Gastrocnemius medialis (tissue), 4 donors: Measurements from ENCODE around the gene ITPKB. TPM values are rescaled to one million over a fixed set of nuclear protein-coding genes. Genes with fewer than 3 reads are reported as not detected.

Experiments used
- ATAC-seq, 2 donors: fragments of 150-250 bp; one replicate each; pipeline ENCODE4 v1.9.1; 2016
- DNase-seq, 2 donors: peaks; one replicate each; pipeline ENCODE4 v3.0.0-alpha.2; 2019
- H3K27ac ChIP-seq, 4 donors: fragments of 200-600 bp; sonication (generic); 1 replicate in 1 of 4; 2 replicates in 3 of 4; pipeline ENCODE4 v1.5.1; 2016 to 2018; ENCODE audit warnings: mild to moderate bottlenecking in 2 of 4, moderate library complexity in 1 of 4
- H3K27me3 ChIP-seq, 3 donors: fragments of 200-600 bp; sonication (generic) in 2 of 3; 1 replicate in 1 of 3; 2 replicates in 2 of 3; pipeline versions ENCODE4 v1.5.1 to v1.6.0; 2016 to 2019; ENCODE audit warnings: mild to moderate bottlenecking in 1 of 3, moderate library complexity in 1 of 3
- H3K36me3 ChIP-seq, 2 donors: fragments of 200-600 bp; sonication (generic) in 1 of 2; one replicate each; pipeline ENCODE4 v1.5.1; 2017 to 2018
- H3K4me1 ChIP-seq, 2 donors: fragments of 200-600 bp; sonication (generic) in 1 of 2; one replicate each; pipeline ENCODE4 v1.5.1; 2016 to 2017; ENCODE audit warnings: mild to moderate bottlenecking in 2 of 2
- H3K4me3 ChIP-seq, 4 donors: fragments of 200-600 bp; sonication (generic) in 3 of 4; 1 replicate in 1 of 4; 2 replicates in 3 of 4; pipeline ENCODE4 v1.5.1; 2016 to 2019; ENCODE audit warnings: mild to moderate bottlenecking in 2 of 4
- H3K9me3 ChIP-seq, 3 donors: fragments of 200-600 bp; sonication (generic) in 2 of 3; 1 replicate in 1 of 3; 2 replicates in 2 of 3; pipeline ENCODE4 v1.5.1; 2016 to 2019
- POLR2A ChIP-seq, 2 donors: fragments of 450-650 bp; IDR thresholded peaks; one replicate each; pipeline ENCODE4 v1.6.1; 2017; ENCODE audit warnings: antibody characterized with exemption in 2 of 2, mild to moderate bottlenecking in 2 of 2, moderate library complexity in 2 of 2
- in situ Hi-C, 4 donors: fragments of 200-750 bp; cut with MboI; loops; one replicate each; pipeline versions ENCODE4 v1.15.0 to v1.8.0; 2017; ENCODE audit warnings: low sequenced_read_pairs in 4 of 4
- intact Hi-C: fragments of 100-400 bp; cut with DNase I; formaldehyde crosslinking; loops from one replicate; pipeline ENCODE4 v1.15.1; 2023; ENCODE audit warnings: low total_unique reads
- total RNA-seq, 4 donors: library from RNA; depleted of rRNA; stranded (reverse); fragments of >200 nt; gene quantifications; one replicate each; pipeline versions ENCODE4 v1.1.0 to v1.2.3, GENCODE V29; 2016
- TF ChIP-seq, protein P1 (sequence below), 5 experiments: fragments of 450-650 bp in 3 of 5; fragments of 200-600 bp in 2 of 5; sonication (generic) in 2 of 5; IDR thresholded peaks in 4 of 5; conservative IDR thresholded peaks in 1 of 5; 1 replicate in 4 of 5; 2 replicates in 1 of 5; pipeline ENCODE4 v1.5.1; 2016 to 2019; ENCODE audit warnings: antibody characterized with exemption in 5 of 5, mild to moderate bottlenecking in 3 of 5, moderate library complexity in 3 of 5

Gene ITPKB
- total RNA-seq, 4 donors from 2014 or later = 7.1 to 13.9 (median 7.8) TPM

DNA sequence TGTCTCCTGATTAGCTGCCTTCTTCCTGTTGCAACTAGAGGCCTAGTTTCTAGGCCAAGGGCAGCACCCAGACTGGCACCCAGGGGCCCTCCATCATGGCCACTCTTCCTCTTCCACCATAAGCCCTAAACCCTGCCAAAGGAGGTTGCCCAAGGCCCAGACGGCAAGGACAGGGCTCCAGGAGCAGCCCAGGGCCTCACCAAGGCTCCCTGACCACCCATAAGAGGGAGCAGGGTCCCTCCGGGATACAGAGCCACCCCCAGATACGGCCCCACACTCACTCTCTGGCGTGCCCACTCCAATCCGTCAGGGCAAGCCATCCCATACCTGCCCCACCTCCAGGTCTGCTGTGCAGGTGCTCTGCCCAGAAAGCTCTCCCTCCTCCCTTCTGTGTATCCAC is 79.9 kb downstream of the ITPKB start:
- Histone ChIP-seq H3K4me1 (peaks cover 88 to 92% of the 10 kb centered on the region in 2 donors), H3K27ac (no peak overlapping the region), H3K9me3 (no peaks in the 10 kb centered on the region), H3K4me3 (no peak overlapping the region), H3K36me3 (no peaks in the 10 kb centered on the region), H3K27me3 (no peaks in the 10 kb centered on the region)
- DNase-seq = no peak
- TF ChIP-seq, protein P1, sequence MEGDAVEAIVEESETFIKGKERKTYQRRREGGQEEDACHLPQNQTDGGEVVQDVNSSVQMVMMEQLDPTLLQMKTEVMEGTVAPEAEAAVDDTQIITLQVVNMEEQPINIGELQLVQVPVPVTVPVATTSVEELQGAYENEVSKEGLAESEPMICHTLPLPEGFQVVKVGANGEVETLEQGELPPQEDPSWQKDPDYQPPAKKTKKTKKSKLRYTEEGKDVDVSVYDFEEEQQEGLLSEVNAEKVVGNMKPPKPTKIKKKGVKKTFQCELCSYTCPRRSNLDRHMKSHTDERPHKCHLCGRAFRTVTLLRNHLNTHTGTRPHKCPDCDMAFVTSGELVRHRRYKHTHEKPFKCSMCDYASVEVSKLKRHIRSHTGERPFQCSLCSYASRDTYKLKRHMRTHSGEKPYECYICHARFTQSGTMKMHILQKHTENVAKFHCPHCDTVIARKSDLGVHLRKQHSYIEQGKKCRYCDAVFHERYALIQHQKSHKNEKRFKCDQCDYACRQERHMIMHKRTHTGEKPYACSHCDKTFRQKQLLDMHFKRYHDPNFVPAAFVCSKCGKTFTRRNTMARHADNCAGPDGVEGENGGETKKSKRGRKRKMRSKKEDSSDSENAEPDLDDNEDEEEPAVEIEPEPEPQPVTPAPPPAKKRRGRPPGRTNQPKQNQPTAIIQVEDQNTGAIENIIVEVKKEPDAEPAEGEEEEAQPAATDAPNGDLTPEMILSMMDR (IDR thresholded peaks at IDR 0.05 in 4 of 5, conservative IDR thresholded peaks at IDR 0.05 in 1 of 5) = no peak
- TF ChIP-seq POLR2A (IDR thresholded peaks at IDR 0.05) = no peak
- intact Hi-C loops (loop anchor here (5.0 kb wide), 1 partner anchor 78 kb away; the partner anchor contains the start of gene ITPKB), in situ Hi-C loops (no loop called here)
- no peak for ATAC-seq

DNA sequence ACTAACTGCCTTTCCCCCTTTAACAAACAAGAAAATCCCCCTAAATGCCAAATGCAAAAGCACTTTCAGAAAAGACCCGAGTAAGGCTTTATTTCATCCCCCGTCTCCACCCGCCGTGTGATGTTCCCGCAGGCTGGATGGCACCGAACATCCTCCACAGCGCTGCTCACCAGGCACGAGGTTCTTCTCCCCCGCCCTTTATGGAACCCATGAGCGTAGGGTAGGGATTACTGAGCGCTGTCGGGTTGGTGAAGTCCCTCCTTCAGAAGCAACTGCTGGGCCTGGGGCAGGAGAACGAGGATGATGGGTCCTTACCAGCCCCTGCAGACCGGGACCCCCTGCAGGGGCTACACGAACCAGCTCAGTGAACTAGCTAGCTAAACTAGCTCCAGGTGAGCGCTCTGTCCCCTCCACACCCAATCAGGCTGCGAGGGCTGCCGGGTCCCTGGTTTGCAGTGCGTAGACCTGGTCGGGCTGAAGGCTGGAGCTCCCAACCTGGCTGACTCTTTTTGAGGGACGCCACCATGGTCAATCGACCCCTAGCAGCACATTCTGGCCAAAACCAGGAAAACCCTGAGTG is 80.4 kb downstream of the ITPKB start:
- peaks cover 87 to 91% of the 10 kb centered on the region in 2 donors for H3K4me1 ChIP-seq
- H3K27me3 ChIP-seq = no peaks in the 10 kb centered on the region
- H3K4me3 ChIP-seq = no peak overlapping the region
- H3K9me3 ChIP-seq = no peaks in the 10 kb centered on the region
- TF ChIP-seq, protein P1 (IDR thresholded peaks at IDR 0.05 in 4 of 5, conservative IDR thresholded peaks at IDR 0.05 in 1 of 5) = no peak
- no peak for TF ChIP-seq POLR2A (IDR thresholded peaks at IDR 0.05)
- intact Hi-C loops (loop anchor here (5.0 kb wide), 1 partner anchor 79 kb away; the partner anchor contains the start of gene ITPKB), in situ Hi-C loops (no loop called here)
- DNase-seq (no peak), ATAC-seq (no peak)
- H3K36me3 ChIP-seq = no peaks in the 10 kb centered on the region
- no peak overlapping the region for H3K27ac ChIP-seq

DNA sequence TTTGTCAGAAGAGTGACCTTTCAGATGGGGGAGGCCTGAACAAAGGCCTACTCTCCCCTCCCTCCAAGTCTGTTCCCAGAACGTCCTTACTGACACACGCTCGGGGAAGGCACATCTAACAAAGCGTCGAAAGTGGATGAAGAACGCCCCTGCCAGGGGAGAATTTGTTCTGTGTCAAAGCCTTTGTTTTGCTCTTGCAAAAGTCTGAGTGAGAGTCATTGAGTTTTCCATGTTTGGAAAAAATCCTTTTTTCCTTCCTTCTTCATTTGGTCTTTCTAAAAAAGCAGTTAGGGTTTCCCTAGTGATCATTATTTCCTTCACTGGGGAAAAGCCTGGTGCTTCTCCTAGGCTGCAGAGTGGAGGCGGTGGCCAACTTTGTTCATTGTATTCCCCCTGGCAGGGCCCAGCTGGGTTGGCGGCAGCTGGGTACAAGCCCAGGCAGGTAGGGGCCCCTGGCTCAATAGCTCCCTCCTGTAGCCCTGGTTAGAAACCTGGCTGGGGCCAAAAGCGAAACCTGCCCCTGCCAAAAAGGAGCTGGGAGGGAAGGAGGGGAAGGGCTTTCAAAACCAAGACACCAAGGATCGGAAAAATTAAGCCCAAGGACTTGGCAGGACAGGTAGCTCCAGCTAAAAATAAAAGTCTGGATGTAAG is 81.1 kb downstream of the ITPKB start:
- no peak for DNase-seq
- peaks cover 87 to 91% of the 10 kb centered on the region in 2 donors for H3K4me1 ChIP-seq
- ATAC-seq = no peak
- H3K36me3 ChIP-seq = no peaks in the 10 kb centered on the region
- H3K27ac ChIP-seq = no peak overlapping the region
- H3K9me3 ChIP-seq = no peaks in the 10 kb centered on the region
- no peak for TF ChIP-seq POLR2A (IDR thresholded peaks at IDR 0.05)
- no peak overlapping the region for H3K4me3 ChIP-seq
- intact Hi-C loops = loop anchor here (5.0 kb wide), 1 partner anchor 79 kb away; the partner anchor contains the start of gene ITPKB
- in situ Hi-C loops = no loop called here
- no peaks in the 10 kb centered on the region for H3K27me3 ChIP-seq

DNA sequence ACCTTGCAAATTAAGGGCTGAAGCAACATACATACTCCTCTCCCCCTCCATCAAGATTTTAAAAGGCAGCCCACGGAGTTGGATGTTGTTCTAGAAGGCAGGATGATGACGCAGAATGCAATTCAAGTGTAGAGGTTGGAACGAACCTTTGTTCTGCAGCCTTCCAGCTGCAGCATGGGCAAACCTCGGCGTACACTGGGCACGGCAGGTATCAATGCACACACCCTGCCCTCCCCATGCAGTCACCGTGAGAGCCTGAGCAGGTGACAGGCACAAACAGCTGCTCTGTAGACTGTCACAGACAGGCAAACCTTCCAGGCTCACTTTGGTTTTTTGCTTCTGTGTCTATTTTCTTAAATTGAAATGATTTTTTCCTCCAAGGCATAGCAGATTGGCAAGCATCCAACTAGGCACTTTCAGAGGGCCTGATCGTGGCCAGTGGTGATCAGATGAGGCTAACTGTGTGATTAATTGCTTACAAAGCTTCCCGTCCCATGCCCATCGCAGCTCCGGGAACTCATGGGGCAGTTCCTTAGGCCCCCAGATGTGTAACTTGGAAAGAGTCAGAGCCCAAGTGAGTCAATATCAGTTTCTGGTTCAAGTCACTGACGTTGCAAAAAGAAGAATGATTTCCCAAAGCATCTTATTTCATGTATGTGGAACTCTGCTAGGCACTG is 82.3 kb downstream of the ITPKB start:
- DNase-seq (no peak), ATAC-seq (peak; percentile 21 to 35)
- no peak overlapping the region for H3K27ac ChIP-seq
- no peaks in the 10 kb centered on the region for H3K27me3 ChIP-seq
- no peak overlapping the region for H3K4me3 ChIP-seq
- peak in 1 of 2 donors; percentile 21 for TF ChIP-seq POLR2A (IDR thresholded peaks at IDR 0.05)
- TF ChIP-seq, protein P1 (IDR thresholded peaks at IDR 0.05 in 4 of 5, conservative IDR thresholded peaks at IDR 0.05 in 1 of 5) = no peak
- intact Hi-C loops (loop anchor here (5.0 kb wide), 1 partner anchor 81 kb away; the partner anchor contains the start of gene ITPKB), in situ Hi-C loops (no loop called here)
- H3K36me3 ChIP-seq = no peaks in the 10 kb centered on the region
- H3K4me1 ChIP-seq = peaks cover 77 to 79% of the 10 kb centered on the region in 2 donors
- no peaks in the 10 kb centered on the region for H3K9me3 ChIP-seq

DNA sequence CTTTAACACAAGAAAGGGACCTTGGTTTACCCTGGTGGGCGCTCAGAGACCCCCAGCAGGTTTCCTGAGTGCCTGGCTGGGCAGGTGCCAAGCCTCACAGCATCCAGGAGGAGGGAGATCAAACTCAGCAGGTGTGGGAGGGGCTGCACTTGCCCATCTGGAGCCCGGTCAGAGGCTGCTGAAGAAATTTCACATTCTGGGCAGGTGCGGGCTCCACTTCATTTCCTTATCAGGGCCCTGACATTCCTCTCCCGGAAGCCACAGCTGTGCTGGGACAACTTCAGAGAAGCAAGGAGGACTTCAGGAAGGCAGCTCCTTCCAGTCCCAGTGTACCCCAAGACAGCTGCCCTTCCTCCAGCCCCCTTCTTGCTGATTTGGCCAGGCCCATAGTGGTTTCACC is 82.9 kb downstream of the ITPKB start:
- ATAC-seq (no peak), DNase-seq (no peak)
- Histone ChIP-seq H3K27ac (no peak overlapping the region), H3K9me3 (no peaks in the 10 kb centered on the region), H3K36me3 (no peaks in the 10 kb centered on the region), H3K4me1 (peaks cover 72 to 73% of the 10 kb centered on the region in 2 donors), H3K27me3 (no peaks in the 10 kb centered on the region), H3K4me3 (no peak overlapping the region)
- intact Hi-C loops = loop anchor here (5.0 kb wide), 1 partner anchor 81 kb away; the partner anchor contains the start of gene ITPKB
- in situ Hi-C loops = no loop called here
- TF ChIP-seq, protein P1 (IDR thresholded peaks at IDR 0.05 in 4 of 5, conservative IDR thresholded peaks at IDR 0.05 in 1 of 5) = no peak
- no peak for TF ChIP-seq POLR2A (IDR thresholded peaks at IDR 0.05)
